Cortex of kidney (tissue), 1 donor: ENCODE results near the gene PRKN.
"Not testable (repeated sequence)": the region's sequence is repeated elsewhere in the genome, so short reads cannot be mapped to it uniquely, and the experiment has no call there.

ENCODE experiments used
- DNase-seq: peaks from one replicate; lab custom pipeline; 2025; lab: John Stamatoyannopoulos, UW

PRKN gene

GRCh38 chr6:161313475-161313874, 1414.1 kb downstream of the PRKN start:
- DNase-seq, result not testable (repeated sequence)

DNA sequence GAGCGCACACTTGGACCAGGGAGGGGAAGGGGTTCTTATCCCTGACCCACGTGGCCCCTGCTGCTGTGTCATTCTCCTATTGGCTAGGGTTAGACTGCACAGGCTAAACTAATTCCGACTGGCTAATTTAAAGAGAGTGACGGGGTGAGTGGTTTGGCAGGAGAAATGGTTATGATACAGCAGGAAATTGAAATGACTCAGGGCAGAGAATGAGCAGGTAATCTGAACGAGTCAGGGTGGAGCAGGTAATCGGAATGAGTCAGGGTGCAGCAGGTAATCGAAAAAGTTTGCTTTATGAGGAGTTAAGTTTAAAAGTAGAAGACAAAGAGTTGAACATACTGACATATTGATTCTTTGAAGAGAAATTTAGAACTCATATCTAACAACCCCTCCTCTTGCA, 1417.8 kb downstream of the PRKN start:
- DNase-seq, result not testable (repeated sequence)

GRCh38 chr6:161308075-161308655, 1419.4 kb downstream of the PRKN start:
- DNase-seq, result no peak

DNA sequence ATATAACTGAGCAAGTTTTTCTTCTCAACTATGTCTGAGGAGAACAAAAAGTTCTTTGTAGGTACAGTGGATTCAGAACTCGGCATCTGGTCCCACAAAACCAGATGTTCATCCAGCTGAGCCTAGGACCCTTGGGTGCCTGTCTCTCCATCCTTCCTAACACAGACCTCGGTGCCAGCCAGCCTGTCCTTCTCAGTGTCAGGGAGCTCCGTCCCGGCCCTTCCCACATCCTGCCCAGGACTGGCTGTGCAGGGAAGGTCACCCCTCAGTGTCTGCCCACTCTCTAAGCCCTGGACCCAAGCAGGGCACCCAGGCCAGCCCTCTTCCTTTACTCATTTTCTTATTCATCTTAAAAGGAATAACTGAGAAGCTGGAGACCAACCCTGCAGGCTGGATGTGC, 1421.7 kb downstream of the PRKN start:
- DNase-seq, result no peak

DNA sequence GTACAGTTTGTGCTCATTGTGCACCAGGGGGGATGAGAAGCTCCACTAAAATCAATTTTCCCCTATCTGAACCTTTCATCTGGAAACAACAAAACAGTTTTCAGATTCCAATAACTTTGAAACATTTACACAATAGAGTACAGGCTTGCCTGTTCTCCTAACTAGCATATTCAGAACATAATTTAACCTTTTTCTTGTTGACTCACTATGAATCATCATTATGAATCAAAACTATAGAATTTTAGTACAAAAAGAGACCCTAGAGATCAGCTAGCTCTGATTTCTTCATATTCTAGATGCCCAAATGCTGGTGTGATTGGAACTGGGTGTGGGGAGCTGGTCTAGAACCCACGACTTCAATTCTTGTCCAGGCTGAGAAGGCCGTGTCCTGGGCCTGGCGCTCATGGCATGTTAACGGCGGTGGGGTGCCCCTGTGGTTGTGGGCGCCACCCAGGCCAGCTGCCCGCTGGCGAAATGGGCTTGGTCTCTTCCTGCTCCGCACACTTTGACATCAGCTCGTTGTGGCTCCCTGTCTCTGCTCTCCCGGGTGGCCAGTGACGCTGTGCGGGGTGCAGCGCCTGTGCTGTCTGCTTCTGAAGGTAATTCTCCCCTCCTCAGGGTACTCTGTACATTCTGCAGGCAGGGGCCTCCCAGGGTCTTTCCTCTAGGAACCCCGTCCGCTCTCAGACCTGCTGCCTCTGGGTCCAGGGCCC, 1423.8 kb downstream of the PRKN start:
- DNase-seq, result no peak

DNA sequence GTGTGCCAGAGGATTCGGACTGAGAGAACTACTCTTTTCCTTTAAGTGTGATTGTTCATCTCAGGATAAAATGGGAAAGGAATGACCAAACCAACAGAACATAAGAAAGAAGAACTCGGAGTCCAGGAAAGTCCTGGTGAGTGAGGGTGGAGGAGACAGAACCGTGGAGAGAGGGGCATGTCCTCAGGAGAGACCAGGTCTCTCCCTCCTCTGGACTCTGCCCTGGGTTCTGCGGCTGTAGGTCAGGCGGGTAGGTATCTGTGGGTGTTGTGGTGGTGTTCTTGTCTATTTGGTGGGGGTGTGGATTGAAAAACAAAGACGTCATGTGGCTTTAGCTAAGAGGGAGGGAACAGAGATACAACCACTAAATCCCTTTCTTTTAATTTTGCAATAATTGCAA, 1424.6 kb downstream of the PRKN start:
- DNase-seq, result no peak

- no peak for DNase-seq
Measured at GRCh38 chr6:161301338-161301737, 1426.2 kb downstream of the PRKN start.

- no peak for DNase-seq
Measured at GRCh38 chr6:161300823-161301222, 1426.7 kb downstream of the PRKN start.

- no peak for DNase-seq
Measured at GRCh38 chr6:161299726-161300125, 1427.8 kb downstream of the PRKN start.
